H1 (cell line): Measurements from ENCODE around the gene NFKBIL1. TPM values are rescaled to one million over a fixed set of nuclear protein-coding genes. Genes with fewer than 3 reads are reported as not detected.

Experiments
- CTCF ChIA-PET: fragments of 300-600 bp; sonication (Branson Sonifier 250); formaldehyde crosslinking; loops from one replicate; lab custom pipeline; 2021; ENCODE audit not compliant: partially characterized antibody; lab: Charles Lee
- POLR2A ChIA-PET: fragments of 300-600 bp; sonication (Branson Sonifier 250); formaldehyde crosslinking; loops from one replicate; lab custom pipeline; 2021; ENCODE audit warnings: inconsistent platforms; ENCODE audit not compliant: partially characterized antibody; lab: Charles Lee
- DNase-seq, 2 experiments: peaks; one replicate each; pipeline versions ENCODE4 v3.0.0 to v3.0.0-alpha.2; 2010 to 2022; ENCODE audit warnings: low spot score in 2 of 2, low read depth in 1 of 2, mixed read lengths in 1 of 2
- FAIRE-seq: peaks from 2 replicates; lab custom pipeline; 2011; peaks lifted over from hg19 to GRCh38; lab: Jason Lieb, UNC
- H2AFZ ChIP-seq: 2 replicates; pipeline ENCODE4 v1.8.1; 2012; ENCODE audit warnings: low read length, inconsistent platforms
- H2AK5ac ChIP-seq: 2 replicates; pipeline ENCODE4 v1.6.1; 2013; ENCODE audit warnings: low read depth, low read length
- H2BK120ac ChIP-seq: replicated peaks from 2 replicates; pipeline ENCODE3; 2013; ENCODE audit warnings: low read depth, low read length, inconsistent platforms
- H2BK12ac ChIP-seq: 2 replicates; pipeline ENCODE4 v1.6.1; 2013; ENCODE audit warnings: low read depth, low read length
- H2BK15ac ChIP-seq: 2 replicates; pipeline ENCODE4 v1.6.1; 2013; ENCODE audit warnings: low read length
- H2BK20ac ChIP-seq: 2 replicates; pipeline ENCODE4 v1.6.1; 2013; ENCODE audit warnings: low read length
- H2BK5ac ChIP-seq: 2 replicates; pipeline ENCODE4 v1.6.1; 2013; ENCODE audit warnings: low read depth, low read length
- H3K14ac ChIP-seq: 2 replicates; pipeline ENCODE4 v1.6.1; 2013; ENCODE audit warnings: inconsistent platforms; ENCODE audit not compliant: insufficient read length
- H3K18ac ChIP-seq: 2 replicates; pipeline ENCODE4 v1.6.1; 2013; ENCODE audit warnings: low read length; ENCODE audit errors: extremely low read depth
- H3K23ac ChIP-seq: 2 replicates; pipeline ENCODE4 v1.6.1; 2013; ENCODE audit warnings: inconsistent platforms; ENCODE audit not compliant: insufficient read length
- H3K23me2 ChIP-seq: 2 replicates; pipeline ENCODE4 v1.6.1; 2013; ENCODE audit warnings: low read depth, low read length
- H3K27ac ChIP-seq: 2 replicates; pipeline ENCODE4 v1.6.1; 2011; ENCODE audit warnings: low read depth, low read length, inconsistent platforms
- H3K27me3 ChIP-seq, 4 experiments: replicated peaks in 1 of 4; 1 replicate in 1 of 4; 2 replicates in 3 of 4; pipeline versions ENCODE4 v1.6.1 to v1.8.1; 2011 to 2013; ENCODE audit warnings: low read length in 3 of 4, mild to moderate bottlenecking in 3 of 4, inconsistent platforms in 2 of 4, mixed read lengths in 2 of 4, moderate library complexity in 1 of 4; ENCODE audit not compliant: control insufficient read depth in 3 of 4, insufficient read depth in 3 of 4; ENCODE audit errors: extremely low read depth in 1 of 4
- H3K36me3 ChIP-seq, 4 experiments: 2 replicates each; pipeline versions ENCODE4 v1.6.1 to v1.8.1; 2011 to 2013; ENCODE audit warnings: mild to moderate bottlenecking in 4 of 4, low read length in 3 of 4, moderate library complexity in 2 of 4, control low read depth in 1 of 4, inconsistent platforms in 1 of 4; ENCODE audit not compliant: insufficient read depth in 4 of 4, control insufficient read depth in 2 of 4
- H3K4ac ChIP-seq: replicated peaks from 2 replicates; pipeline ENCODE3; 2013; ENCODE audit warnings: low read length, low read depth, mixed read lengths, inconsistent platforms; ENCODE audit not compliant: insufficient read length
- H3K4me1 ChIP-seq, 4 experiments: replicated peaks in 1 of 4; 1 replicate in 1 of 4; 2 replicates in 3 of 4; pipeline versions ENCODE4 v1.6.1 to v1.8.1; 2011 to 2013; ENCODE audit warnings: low read length in 3 of 4, inconsistent platforms in 2 of 4, mixed read lengths in 1 of 4; ENCODE audit not compliant: insufficient read depth in 4 of 4, control insufficient read depth in 3 of 4
- H3K4me2 ChIP-seq, 2 experiments: 2 replicates each; pipeline versions ENCODE4 v1.6.1 to v1.8.1; 2011 to 2013; ENCODE audit warnings: low read depth in 2 of 2, low read length in 2 of 2, control low read depth in 1 of 2, inconsistent platforms in 1 of 2, mild to moderate bottlenecking in 1 of 2; ENCODE audit not compliant: insufficient read depth in 1 of 2
- H3K4me3 ChIP-seq, 4 experiments: fragments of 200-600, 300-600 bp in 1 of 4; sonication (generic), shearing (Covaris generic), sonication (Bioruptor Twin) in 1 of 4; 2 replicates each; pipeline versions ENCODE4 v1.5.1 to v1.8.1; 2011 to 2016; ENCODE audit warnings: low read length in 4 of 4, low read depth in 3 of 4, control low read depth in 2 of 4, inconsistent platforms in 2 of 4, mild to moderate bottlenecking in 2 of 4, mixed read lengths in 1 of 4, moderate library complexity in 1 of 4; ENCODE audit not compliant: insufficient read depth in 2 of 4; ENCODE audit errors: extremely low read depth in 1 of 4
- H3K56ac ChIP-seq: replicated peaks from 2 replicates; pipeline ENCODE3; 2013; ENCODE audit warnings: low read depth, mild to moderate bottlenecking, mixed read lengths, low read length, inconsistent platforms; ENCODE audit not compliant: insufficient read length
- H3K79me1 ChIP-seq: 2 replicates; pipeline ENCODE4 v1.6.1; 2013; ENCODE audit warnings: low read depth, low read length, control low read depth
- H3K79me2 ChIP-seq, 2 experiments: 2 replicates each; pipeline versions ENCODE4 v1.6.1 to v1.8.1; 2012 to 2013; ENCODE audit warnings: low read length in 2 of 2, mild to moderate bottlenecking in 2 of 2, inconsistent platforms in 1 of 2; ENCODE audit not compliant: insufficient read depth in 2 of 2, control insufficient read depth in 1 of 2
- H3K9ac ChIP-seq, 4 experiments: replicated peaks in 1 of 4; 1 replicate in 1 of 4; 2 replicates in 3 of 4; pipeline versions ENCODE4 v1.6.1 to v1.8.1; 2011 to 2013; ENCODE audit warnings: low read depth in 3 of 4, low read length in 3 of 4, control low read depth in 2 of 4, mild to moderate bottlenecking in 2 of 4, moderate library complexity in 2 of 4, inconsistent platforms in 1 of 4; ENCODE audit errors: extremely low read depth in 1 of 4
- H3K9me3 ChIP-seq, 2 experiments: 2 replicates each; pipeline versions ENCODE4 v1.6.1 to v1.8.1; 2012 to 2013; ENCODE audit warnings: mild to moderate bottlenecking in 2 of 2, moderate library complexity in 2 of 2, control low read depth in 1 of 2, inconsistent platforms in 1 of 2, low read depth in 1 of 2, low read length in 1 of 2, mixed read lengths in 1 of 2; ENCODE audit not compliant: insufficient read depth in 2 of 2
- H4K20me1 ChIP-seq, 2 experiments: replicated peaks in 1 of 2; 2 replicates each; pipeline versions ENCODE3 to v1.8.1; 2011 to 2013; ENCODE audit warnings: inconsistent platforms in 2 of 2, low read length in 2 of 2, mild to moderate bottlenecking in 1 of 2; ENCODE audit not compliant: insufficient read depth in 2 of 2, control insufficient read depth in 1 of 2
- H4K5ac ChIP-seq: 2 replicates; pipeline ENCODE4 v1.6.1; 2013; ENCODE audit warnings: low read length, low read depth, mixed read lengths, inconsistent platforms; ENCODE audit not compliant: insufficient read length
- H4K8ac ChIP-seq: 2 replicates; pipeline ENCODE4 v1.8.0; 2013; ENCODE audit warnings: mild to moderate bottlenecking, moderate library complexity, low read length, inconsistent platforms; ENCODE audit not compliant: insufficient read depth; ENCODE audit errors: extremely low read depth
- H4K91ac ChIP-seq: replicated peaks from 2 replicates; pipeline ENCODE3; 2013; ENCODE audit warnings: low read length, mixed read lengths, inconsistent platforms; ENCODE audit not compliant: insufficient read length
- JUN ChIP-seq: IDR thresholded peaks from 2 replicates; pipeline ENCODE4 v1.6.1; 2011; ENCODE audit warnings: low read depth, mild to moderate bottlenecking, improper control_type of control experiment, low read length
- NANOG ChIP-seq: IDR thresholded peaks from 2 replicates; pipeline ENCODE4 v1.6.1; 2011; ENCODE audit warnings: low read length, low read depth, mild to moderate bottlenecking, inconsistent platforms; ENCODE audit not compliant: insufficient read depth, poor library complexity, severe bottlenecking
- SP1 ChIP-seq: IDR thresholded peaks from 2 replicates; pipeline ENCODE4 v1.6.1; 2011; ENCODE audit warnings: low read depth, low read length
- WGBS, 2 experiments: shearing (Covaris generic) in 1 of 2; methylation state at CpG; one replicate each; pipeline versions ENCODE4 v1.1.6 to v1.1.7; 2013 to 2015; ENCODE audit warnings: low lambda C conversion rate in 2 of 2, mixed read lengths in 2 of 2, inconsistent platforms in 1 of 2, low coverage in 1 of 2, missing lambda C conversion rate in 1 of 2; ENCODE audit not compliant: insufficient replicate concordance in 2 of 2, insufficient coverage in 1 of 2, insufficient read length in 1 of 2; ENCODE audit errors: extremely low coverage in 1 of 2, missing lambda C conversion rate in 1 of 2; 5-methylcytosine and 5-hydroxymethylcytosine counted together
- polyA plus RNA-seq, 7 experiments: library from polyadenylated mRNA; depleted of rRNA in 3 of 7; stranded (reverse) in 5 of 7; unstranded in 2 of 7; fragments of >200 nt in 5 of 7; fragments of 200-250 nt in 2 of 7; gene quantifications; 1 replicate in 5 of 7; 2 replicates in 1 of 7; 4 replicates in 1 of 7; pipeline versions ENCODE4 v1.2.1 to v1.2.3, GENCODE V29; 2011 to 2013; ENCODE audit warnings: missing spikeins in 2 of 7, mixed read lengths in 2 of 7
- total RNA-seq: library from RNA; stranded (reverse); fragmentation: NEBNext Ultra II Directional; extraction: Animal tissue kit (Norgen Biotek cat#: 25700); gene quantifications from 2 replicates; pipeline ENCODE4 v1.2.1, GENCODE V29; 2021
- TF ChIP-seq, protein P1 (sequence below): IDR thresholded peaks from 2 replicates; pipeline ENCODE4 v1.6.1; 2012; ENCODE audit warnings: inconsistent platforms

NFKBIL1 gene
- total and polyA plus RNA-seq, 2 of the 8 experiments (the other 6 are each of a cell fraction or from before 2014, with no cell fraction given): 7.5 to 11.2 TPM

DNA sequence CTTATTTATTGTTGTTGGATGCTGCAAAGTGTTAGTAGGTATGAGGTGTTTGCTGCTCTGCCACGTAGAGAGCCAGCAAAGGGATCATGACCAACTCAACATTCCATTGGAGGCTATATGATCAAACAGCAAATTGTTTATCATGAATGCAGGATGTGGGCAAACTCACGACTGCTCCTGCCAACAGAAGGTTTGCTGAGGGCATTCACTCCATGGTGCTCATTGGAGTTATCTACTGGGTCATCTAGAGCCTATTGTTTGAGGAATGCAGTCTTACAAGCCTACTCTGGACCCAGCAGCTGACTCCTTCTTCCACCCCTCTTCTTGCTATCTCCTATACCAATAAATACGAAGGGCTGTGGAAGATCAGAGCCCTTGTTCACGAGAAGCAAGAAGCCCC, 37.4 kb upstream of the NFKBIL1 start:
- Histone ChIP-seq H3K9ac (no peak overlapping the region), H3K23ac (no peak overlapping the region), H3K36me3 (peaks cover 4 to 30% (median 14%) of the 10 kb centered on the region in 4 experiments; a peak in 7 of 8 replicates), H4K20me1 (peaks cover 0 to 3% of the 10 kb centered on the region in 2 experiments), H2BK12ac (no peak overlapping the region)
- no peak for TF ChIP-seq SP1
- TF ChIP-seq, protein P1, sequence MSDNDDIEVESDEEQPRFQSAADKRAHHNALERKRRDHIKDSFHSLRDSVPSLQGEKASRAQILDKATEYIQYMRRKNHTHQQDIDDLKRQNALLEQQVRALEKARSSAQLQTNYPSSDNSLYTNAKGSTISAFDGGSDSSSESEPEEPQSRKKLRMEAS: no peak
- no peak for TF ChIP-seq JUN
- no peak for TF ChIP-seq NANOG
- TF ChIP-seq, all 59 proteins: peak for 0
- Histone ChIP-seq H3K4ac (no peak overlapping the region), H3K79me2 (0 out of 4 replicates have a peak, but pooled peaks cover 0 to under 1% of the 10 kb centered on the region in 2 experiments), H3K14ac (no peak overlapping the region), H2BK5ac (no peak overlapping the region), H4K91ac (no peak overlapping the region), H3K4me1 (no peaks in the 10 kb centered on the region), H2BK15ac (no peak overlapping the region), H2AK5ac (no peak overlapping the region), H3K23me2 (no peaks in the 10 kb centered on the region), H3K18ac (no peak overlapping the region), H2BK120ac (no peak overlapping the region), H3K9me3 (no peaks in the 10 kb centered on the region), H4K5ac (no peak overlapping the region), H3K56ac (no peak overlapping the region), H2AFZ (no peak overlapping the region), H3K4me2 (no peak overlapping the region), H2BK20ac (no peak overlapping the region), H3K27me3 (no peaks in the 10 kb centered on the region), H4K8ac (no peak overlapping the region), H3K4me3 (no peak overlapping the region), H3K27ac (no peak overlapping the region), H3K79me1 (peaks cover under 1% of the 10 kb centered on the region; the same call in 1 of the 2 replicates)
- ChIA-PET POLR2A (interaction anchor here (1.4 to 2.0 kb wide), 4 partner anchors 13 to 22 kb away, joined by 3 to 5 read pairs (median 3); no protein-coding TSS in a partner anchor), CTCF (no interaction called here)
- FAIRE-seq (no peak), DNase-seq (no peak)
- WGBS, 2 experiments: 88% methylated on average over 4 of the region's 4 CpGs; no CpG with 5 or more reads in 1 of the 2 experiments
